K562 (cell line): ENCODE measurements around the gene C5orf47. TPM values are rescaled to one million over a fixed set of nuclear protein-coding genes. Genes with fewer than 3 reads are reported as not detected.

ENCODE experiments used
- ATAC-seq: fragments of 200-7000 bp; cut with Tn5 transposase; 3 replicates; pipeline ENCODE4 v1.9.1; 2020; ENCODE audit warnings: moderate library complexity
- BruUV-seq: library from RNA; stranded (reverse); fragments of 400-500 nt; replicated peaks from 2 replicates; lab custom pipeline; 2021; lab: Mats Ljungman, UMichigan
- CTCF ChIA-PET: fragments of 300-600 bp; formaldehyde crosslinking; extraction: SDS; loops from one replicate; lab custom pipeline; 2021; ENCODE audit warnings: low intra/inter-chr PET ratio; lab: Yijun Ruan, JAX
- POLR2A ChIA-PET: fragments of 300-600, 350-650 bp; sonication (Branson Sonifier 250); formaldehyde crosslinking; extraction: SDS; loops from one replicate; lab custom pipeline; 2021; ENCODE audit warnings: antibody characterized with exemption, inconsistent platforms; lab: Yijun Ruan, JAX
- DNase-seq, 4 experiments: peaks; one replicate each; pipeline versions ENCODE4 v3.0.0 to v3.0.0-alpha.2; 2011 to 2018; ENCODE audit warnings: low spot score in 3 of 4, mixed read lengths in 3 of 4; ENCODE audit errors: extremely low read depth in 1 of 4
- FAIRE-seq: peaks from 2 replicates; lab custom pipeline; 2011; peaks lifted over from hg19 to GRCh38; lab: Jason Lieb, UNC
- H2AFZ ChIP-seq: 2 replicates; pipeline ENCODE4 v1.6.0; 2011; ENCODE audit warnings: low read depth, low read length, control low read depth, inconsistent platforms
- H3K27ac ChIP-seq: fragments of 200-600 bp; 3 replicates; pipeline ENCODE4 v1.8.0; 2011; ENCODE audit warnings: low read depth, mild to moderate bottlenecking, control low read depth, inconsistent platforms, low read length, moderate library complexity, mixed read lengths; ENCODE audit errors: extremely low read depth
- H3K27me3 ChIP-seq, 2 experiments: fragments of 300-600 bp in 1 of 2; 2 replicates in 1 of 2; 3 replicates in 1 of 2; pipeline versions ENCODE4 v1.6.0 to v1.8.0; 2011; ENCODE audit warnings: inconsistent platforms in 2 of 2, low read length in 2 of 2, mild to moderate bottlenecking in 1 of 2, mixed read lengths in 1 of 2, moderate library complexity in 1 of 2; ENCODE audit not compliant: control insufficient read depth in 2 of 2, insufficient read depth in 2 of 2
- H3K36me3 ChIP-seq: fragments of 300-600 bp; 3 replicates; pipeline ENCODE4 v1.8.0; 2011; ENCODE audit warnings: mild to moderate bottlenecking, low read length, inconsistent platforms; ENCODE audit not compliant: control insufficient read depth, insufficient read depth
- H3K4me1 ChIP-seq, 2 experiments: fragments of 200-600 bp in 1 of 2; replicated peaks in 1 of 2; 2 replicates in 1 of 2; 3 replicates in 1 of 2; pipeline versions ENCODE4 v1.5.1 to v1.8.0; 2011; ENCODE audit warnings: inconsistent platforms in 2 of 2, low read length in 2 of 2, mild to moderate bottlenecking in 1 of 2, mixed read lengths in 1 of 2, moderate library complexity in 1 of 2; ENCODE audit not compliant: control insufficient read depth in 2 of 2, insufficient read depth in 2 of 2
- H3K4me2 ChIP-seq: 2 replicates; pipeline ENCODE4 v1.6.1; 2011; ENCODE audit warnings: low read length, control low read depth, inconsistent platforms, mixed read lengths; ENCODE audit not compliant: insufficient read depth
- H3K4me3 ChIP-seq: fragments of 200-600 bp; sonication (generic), shearing (Covaris generic); 2 replicates; pipeline ENCODE4 v1.5.1; 2016; ENCODE audit warnings: control low read depth, inconsistent platforms
- H3K79me2 ChIP-seq: fragments of 200-600 bp; 3 replicates; pipeline ENCODE4 v1.8.0; 2011; ENCODE audit warnings: low read length, inconsistent platforms; ENCODE audit not compliant: control insufficient read depth, insufficient read depth
- H3K9ac ChIP-seq, 2 experiments: 2 replicates each; pipeline versions ENCODE4 v1.6.0 to v1.6.1; 2011; ENCODE audit warnings: low read depth in 2 of 2, low read length in 2 of 2, control low read depth in 1 of 2, inconsistent platforms in 1 of 2, mild to moderate bottlenecking in 1 of 2, mixed read lengths in 1 of 2; ENCODE audit not compliant: insufficient read depth in 1 of 2
- H3K9me1 ChIP-seq: one replicate; pipeline ENCODE4 v1.6.0; 2011; ENCODE audit warnings: inconsistent platforms, mild to moderate bottlenecking, low read length, moderate library complexity; ENCODE audit not compliant: control insufficient read depth, insufficient read depth
- H3K9me3 ChIP-seq: replicated peaks from 2 replicates; pipeline ENCODE4 v1.5.1; 2011; ENCODE audit warnings: low read depth, low read length, inconsistent platforms; ENCODE audit not compliant: control insufficient read depth, insufficient read depth
- H4K20me1 ChIP-seq: replicated peaks from 2 replicates; pipeline ENCODE4 v1.6.1; 2011; ENCODE audit warnings: low read length, inconsistent platforms, mixed read lengths; ENCODE audit not compliant: control insufficient read depth, insufficient read depth
- WGBS: fragments of 100-300 bp; shearing (Covaris generic); methylation state at CpG from one replicate; pipeline ENCODE4 v1.1.6; 2016; ENCODE audit warnings: low coverage, mixed read lengths; ENCODE audit not compliant: insufficient coverage; ENCODE audit errors: missing lambda C conversion rate; 5-methylcytosine and 5-hydroxymethylcytosine counted together
- in situ Hi-C: fragments of 300-500 bp; cut with MboI; formaldehyde crosslinking; loops from 4 replicates; pipeline ENCODE4 v1.15.0; 2018; ENCODE audit warnings: inconsistent platforms, mixed read lengths
- intact Hi-C: fragments of 100-400 bp; cut with micrococcal nuclease; formaldehyde crosslinking; loops from 2 replicates; pipeline ENCODE4 v1.14.2; 2022
- polyA plus RNA-seq, 8 experiments: library from polyadenylated mRNA; depleted of rRNA in 4 of 8; stranded (reverse) in 5 of 8; unstranded in 3 of 8; fragments of >200 nt; fragmentation: Nextera tagmentation in 2 of 8; fragmentation: Illumina TruSeq in 1 of 8; extraction: Ambion mirVana in 2 of 8; extraction: Trizol in 1 of 8; gene quantifications; 2 replicates each; pipeline versions ENCODE4 v1.2.1 to v1.2.3, GENCODE V29; 2011 to 2014; ENCODE audit warnings: inconsistent platforms in 1 of 8, missing spikeins in 1 of 8
- total RNA-seq, 7 experiments: library from RNA; depleted of rRNA in 6 of 7; stranded (reverse); fragments of >200 nt in 6 of 7; fragmentation: Illumina TruSeq in 2 of 7; extraction: Trizol in 2 of 7; gene quantifications; 2 replicates each; pipeline versions ENCODE4 v1.2.1 to v1.2.3, GENCODE V29; 2011 to 2021; ENCODE audit warnings: low replicate concordance in 1 of 7
- TF ChIP-seq, protein P1 (sequence below): sonication (generic); formaldehyde crosslinking; IDR thresholded peaks from 2 replicates; pipeline ENCODE4 v1.8.0; 2022; ENCODE audit warnings: missing genetic modification reagents, mild to moderate bottlenecking, borderline replicate concordance
- TF ChIP-seq, protein P2 (sequence below): IDR thresholded peaks from 2 replicates; pipeline ENCODE4 v1.6.1; 2016; ENCODE audit warnings: missing genetic modification characterization, missing compliant biosample characterization

The C5orf47 gene
- total and polyA plus RNA-seq, 9 of the 15 experiments (the other 6 are each of a cell fraction or from before 2014, with no cell fraction given) = 0.08 TPM; not detected in 8

DNA sequence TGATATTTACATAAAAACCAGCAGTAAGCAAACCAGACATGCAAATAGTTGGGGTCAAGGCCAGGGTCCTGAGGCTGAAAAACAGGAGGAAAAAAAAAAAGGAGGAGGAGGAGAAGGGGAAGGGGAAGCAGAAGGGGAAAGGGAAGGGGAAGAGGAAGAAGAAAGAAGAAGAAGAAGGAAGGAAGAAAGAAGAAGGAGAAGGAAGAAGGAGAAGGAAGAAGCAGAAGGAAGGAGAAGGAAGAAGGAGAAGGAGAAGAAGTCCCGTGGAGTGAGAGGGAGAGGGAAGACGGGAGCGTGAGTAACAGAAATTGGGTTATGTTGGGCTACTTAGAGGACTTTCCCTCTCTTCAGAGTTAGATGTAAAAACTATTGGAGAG, 31.9 kb downstream of the C5orf47 start:
- Histone ChIP-seq H3K36me3 (no peaks in the 10 kb centered on the region), H3K4me3 (no peak overlapping the region), H3K79me2 (no peaks in the 10 kb centered on the region), H3K4me1 (no peaks in the 10 kb centered on the region), H3K9ac (no peak overlapping the region), H4K20me1 (no peaks in the 10 kb centered on the region), H3K4me2 (no peak overlapping the region), H2AFZ (no peak overlapping the region), H3K27ac (no peak overlapping the region), H3K9me3 (no peaks in the 10 kb centered on the region), H3K9me1 (no peaks in the 10 kb centered on the region), H3K27me3 (peaks cover 0 to 6% of the 10 kb centered on the region in 2 experiments; a peak in 2 of 5 replicates)
- WGBS = no CpG with 5 or more reads among the region's 3 CpGs
- ChIA-PET POLR2A (no interaction called here), CTCF (no interaction called here)
- intact Hi-C loops (loop anchor here (2.0 kb wide), 1 partner anchor 296 kb away; no protein-coding TSS in a partner anchor), in situ Hi-C loops (no loop called here)
- TF ChIP-seq, protein P1, sequence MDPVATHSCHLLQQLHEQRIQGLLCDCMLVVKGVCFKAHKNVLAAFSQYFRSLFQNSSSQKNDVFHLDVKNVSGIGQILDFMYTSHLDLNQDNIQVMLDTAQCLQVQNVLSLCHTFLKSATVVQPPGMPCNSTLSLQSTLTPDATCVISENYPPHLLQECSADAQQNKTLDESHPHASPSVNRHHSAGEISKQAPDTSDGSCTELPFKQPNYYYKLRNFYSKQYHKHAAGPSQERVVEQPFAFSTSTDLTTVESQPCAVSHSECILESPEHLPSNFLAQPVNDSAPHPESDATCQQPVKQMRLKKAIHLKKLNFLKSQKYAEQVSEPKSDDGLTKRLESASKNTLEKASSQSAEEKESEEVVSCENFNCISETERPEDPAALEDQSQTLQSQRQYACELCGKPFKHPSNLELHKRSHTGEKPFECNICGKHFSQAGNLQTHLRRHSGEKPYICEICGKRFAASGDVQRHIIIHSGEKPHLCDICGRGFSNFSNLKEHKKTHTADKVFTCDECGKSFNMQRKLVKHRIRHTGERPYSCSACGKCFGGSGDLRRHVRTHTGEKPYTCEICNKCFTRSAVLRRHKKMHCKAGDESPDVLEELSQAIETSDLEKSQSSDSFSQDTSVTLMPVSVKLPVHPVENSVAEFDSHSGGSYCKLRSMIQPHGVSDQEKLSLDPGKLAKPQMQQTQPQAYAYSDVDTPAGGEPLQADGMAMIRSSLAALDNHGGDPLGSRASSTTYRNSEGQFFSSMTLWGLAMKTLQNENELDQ = no peak
- TF ChIP-seq, protein P2, sequence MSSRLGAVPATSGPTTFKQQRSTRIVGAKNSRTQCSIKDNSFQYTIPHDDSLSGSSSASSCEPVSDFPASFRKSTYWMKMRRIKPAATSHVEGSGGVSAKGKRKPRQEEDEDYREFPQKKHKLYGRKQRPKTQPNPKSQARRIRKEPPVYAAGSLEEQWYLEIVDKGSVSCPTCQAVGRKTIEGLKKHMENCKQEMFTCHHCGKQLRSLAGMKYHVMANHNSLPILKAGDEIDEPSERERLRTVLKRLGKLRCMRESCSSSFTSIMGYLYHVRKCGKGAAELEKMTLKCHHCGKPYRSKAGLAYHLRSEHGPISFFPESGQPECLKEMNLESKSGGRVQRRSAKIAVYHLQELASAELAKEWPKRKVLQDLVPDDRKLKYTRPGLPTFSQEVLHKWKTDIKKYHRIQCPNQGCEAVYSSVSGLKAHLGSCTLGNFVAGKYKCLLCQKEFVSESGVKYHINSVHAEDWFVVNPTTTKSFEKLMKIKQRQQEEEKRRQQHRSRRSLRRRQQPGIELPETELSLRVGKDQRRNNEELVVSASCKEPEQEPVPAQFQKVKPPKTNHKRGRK (tag) = peak; percentile 88
- no peak for FAIRE-seq
- BruUV-seq = no TSS peak
- no peak for DNase-seq
- no peak for ATAC-seq
